Cardiac muscle cell (in vitro differentiated cells and primary cell): ENCODE results near the gene ARHGEF16. TPM values are rescaled to one million over a fixed set of nuclear protein-coding genes. Genes with fewer than 3 reads are reported as not detected.

Experiments used
- DNase-seq, 2 donors: peaks; one replicate each; pipeline versions ENCODE4 v3.0.0 to v3.0.0-alpha.2; 2010 to 2017; ENCODE audit warnings: low read depth in 1 of 2, low spot score in 1 of 2
- H3K27ac ChIP-seq: fragments of 200-600 bp; sonication (generic); 2 replicates; pipeline ENCODE4 v1.5.1; 2016
- H3K27me3 ChIP-seq: fragments of 200-600 bp; sonication (generic); 2 replicates; pipeline ENCODE4 v1.6.0; 2016; ENCODE audit warnings: control low read depth
- H3K36me3 ChIP-seq: fragments of 200-600 bp; sonication (generic); 2 replicates; pipeline ENCODE4 v1.5.1; 2016; ENCODE audit warnings: control low read depth
- H3K4me1 ChIP-seq: fragments of 200-600 bp; sonication (generic); 2 replicates; pipeline ENCODE4 v1.8.1; 2017; ENCODE audit warnings: low read depth, mild to moderate bottlenecking, mixed run types
- H3K4me3 ChIP-seq: fragments of 200-600 bp; sonication (generic); 2 replicates; pipeline ENCODE4 v1.5.1; 2016; ENCODE audit warnings: mild to moderate bottlenecking
- H3K9me3 ChIP-seq: fragments of 200-600 bp; sonication (generic); 2 replicates; pipeline ENCODE4 v1.5.1; 2017; ENCODE audit warnings: low read depth, mild to moderate bottlenecking, control low read depth
- polyA plus RNA-seq: library from polyadenylated mRNA; unstranded; fragments of >200 nt; fragmentation: Nextera tagmentation; extraction: Ambion mirVana; gene quantifications from 2 replicates; pipeline ENCODE4 v1.2.1, GENCODE V29; 2016
- total RNA-seq: library from RNA; depleted of rRNA; stranded (reverse); fragments of >200 nt; gene quantifications from 2 replicates; pipeline ENCODE4 v1.2.3, GENCODE V29; 2016
- TF ChIP-seq, protein P1 (sequence below): IDR thresholded peaks from 2 replicates; pipeline ENCODE4 v1.5.1; 2012; ENCODE audit warnings: low read depth, mild to moderate bottlenecking, low read length

Gene ARHGEF16
- total and polyA plus RNA-seq, 2 experiments from 2014 or later: 6.0 to 11.8 TPM

DNA sequence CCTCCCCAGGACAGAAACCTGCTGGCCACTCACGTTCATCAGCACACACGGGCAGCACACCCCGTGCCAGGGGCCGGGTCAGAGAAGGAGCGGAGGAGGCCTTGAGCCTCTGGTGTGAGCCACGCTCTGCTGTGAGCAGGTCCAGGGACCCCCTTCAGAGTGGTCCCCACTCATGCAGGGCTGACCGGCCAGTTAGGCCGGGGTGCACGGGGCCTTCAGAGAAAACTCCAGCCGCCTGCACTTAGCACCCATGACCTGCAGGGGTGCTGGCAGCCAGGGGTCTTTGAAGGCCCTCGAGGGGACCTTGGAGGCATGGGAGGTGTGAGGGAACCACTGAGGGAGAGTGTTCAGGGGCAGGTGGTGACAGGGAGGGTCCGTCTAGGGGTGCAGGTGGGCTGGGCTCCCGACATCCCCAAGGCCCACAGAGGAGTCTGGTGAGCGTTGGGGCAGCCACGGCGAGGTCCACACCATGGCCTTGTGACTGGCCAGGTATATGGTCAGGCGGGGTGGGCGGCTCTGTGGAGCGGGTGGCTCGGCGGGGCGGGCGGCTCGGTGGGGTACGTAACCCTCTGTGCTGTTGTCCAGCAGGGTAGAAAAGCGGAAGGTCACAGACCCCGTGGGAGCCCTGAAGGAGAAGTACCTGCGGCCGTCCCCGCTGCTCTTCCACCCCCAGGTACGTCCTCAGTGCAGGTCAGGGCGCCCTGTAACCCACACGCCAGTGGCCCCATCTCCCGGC is 40.3 kb upstream of the ARHGEF16 start:
- Histone ChIP-seq H3K4me1 (no peaks in the 10 kb centered on the region), H3K9me3 (no peaks in the 10 kb centered on the region), H3K36me3 (peaks cover 14% of the 10 kb centered on the region), H3K4me3 (no peak overlapping the region), H3K27ac (no peak overlapping the region), H3K27me3 (no peaks in the 10 kb centered on the region)
- TF ChIP-seq, protein P1, sequence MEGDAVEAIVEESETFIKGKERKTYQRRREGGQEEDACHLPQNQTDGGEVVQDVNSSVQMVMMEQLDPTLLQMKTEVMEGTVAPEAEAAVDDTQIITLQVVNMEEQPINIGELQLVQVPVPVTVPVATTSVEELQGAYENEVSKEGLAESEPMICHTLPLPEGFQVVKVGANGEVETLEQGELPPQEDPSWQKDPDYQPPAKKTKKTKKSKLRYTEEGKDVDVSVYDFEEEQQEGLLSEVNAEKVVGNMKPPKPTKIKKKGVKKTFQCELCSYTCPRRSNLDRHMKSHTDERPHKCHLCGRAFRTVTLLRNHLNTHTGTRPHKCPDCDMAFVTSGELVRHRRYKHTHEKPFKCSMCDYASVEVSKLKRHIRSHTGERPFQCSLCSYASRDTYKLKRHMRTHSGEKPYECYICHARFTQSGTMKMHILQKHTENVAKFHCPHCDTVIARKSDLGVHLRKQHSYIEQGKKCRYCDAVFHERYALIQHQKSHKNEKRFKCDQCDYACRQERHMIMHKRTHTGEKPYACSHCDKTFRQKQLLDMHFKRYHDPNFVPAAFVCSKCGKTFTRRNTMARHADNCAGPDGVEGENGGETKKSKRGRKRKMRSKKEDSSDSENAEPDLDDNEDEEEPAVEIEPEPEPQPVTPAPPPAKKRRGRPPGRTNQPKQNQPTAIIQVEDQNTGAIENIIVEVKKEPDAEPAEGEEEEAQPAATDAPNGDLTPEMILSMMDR: no peak
- DNase-seq: no peak

DNA sequence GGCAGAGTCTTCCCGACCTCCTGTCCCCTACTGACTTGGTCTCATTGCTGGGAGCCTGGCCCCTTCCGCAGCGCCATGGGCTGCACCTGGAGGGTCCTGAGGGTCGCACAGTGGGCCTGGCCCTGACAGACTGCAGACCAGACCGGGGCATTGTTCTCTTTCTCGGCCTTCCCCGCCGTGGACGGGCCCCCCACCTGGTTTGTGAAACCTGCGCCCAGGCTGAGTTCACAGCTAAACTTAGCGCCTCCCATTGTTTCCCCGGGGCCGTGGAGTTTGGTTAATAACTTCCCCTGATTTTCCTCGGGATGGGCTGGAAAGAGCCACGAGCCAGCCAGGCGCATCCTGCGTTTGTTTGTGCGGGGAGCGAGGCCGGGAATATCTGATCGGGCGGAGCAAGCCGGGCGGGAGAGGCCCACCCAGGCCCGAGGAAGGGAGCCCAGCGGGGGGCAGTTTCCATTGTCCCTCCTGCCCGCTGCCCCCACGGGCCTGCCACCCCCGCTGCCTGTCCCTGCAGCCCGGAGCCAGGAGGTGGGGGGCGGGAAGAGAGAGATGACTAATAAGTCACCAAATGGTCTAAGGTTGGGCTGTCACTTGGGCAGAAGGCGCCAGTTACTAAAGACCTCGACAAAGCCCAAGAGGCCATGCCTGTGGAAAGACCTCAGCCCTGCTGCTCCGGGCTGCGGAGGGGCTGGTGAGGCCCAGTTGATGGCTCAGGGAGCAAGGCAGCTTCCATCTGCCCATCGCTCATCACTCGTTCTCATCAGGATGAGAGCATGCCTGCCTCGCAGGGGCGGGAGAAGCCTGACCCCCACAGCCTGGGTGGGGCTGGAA is 39.0 kb upstream of the ARHGEF16 start:
- H3K4me3 ChIP-seq: no peak overlapping the region
- no peaks in the 10 kb centered on the region for H3K4me1 ChIP-seq
- no peaks in the 10 kb centered on the region for H3K9me3 ChIP-seq
- DNase-seq: no peak
- TF ChIP-seq, protein P1: no peak
- H3K36me3 ChIP-seq: peaks cover 18% of the 10 kb centered on the region
- H3K27me3 ChIP-seq: no peaks in the 10 kb centered on the region
- no peak overlapping the region for H3K27ac ChIP-seq

DNA sequence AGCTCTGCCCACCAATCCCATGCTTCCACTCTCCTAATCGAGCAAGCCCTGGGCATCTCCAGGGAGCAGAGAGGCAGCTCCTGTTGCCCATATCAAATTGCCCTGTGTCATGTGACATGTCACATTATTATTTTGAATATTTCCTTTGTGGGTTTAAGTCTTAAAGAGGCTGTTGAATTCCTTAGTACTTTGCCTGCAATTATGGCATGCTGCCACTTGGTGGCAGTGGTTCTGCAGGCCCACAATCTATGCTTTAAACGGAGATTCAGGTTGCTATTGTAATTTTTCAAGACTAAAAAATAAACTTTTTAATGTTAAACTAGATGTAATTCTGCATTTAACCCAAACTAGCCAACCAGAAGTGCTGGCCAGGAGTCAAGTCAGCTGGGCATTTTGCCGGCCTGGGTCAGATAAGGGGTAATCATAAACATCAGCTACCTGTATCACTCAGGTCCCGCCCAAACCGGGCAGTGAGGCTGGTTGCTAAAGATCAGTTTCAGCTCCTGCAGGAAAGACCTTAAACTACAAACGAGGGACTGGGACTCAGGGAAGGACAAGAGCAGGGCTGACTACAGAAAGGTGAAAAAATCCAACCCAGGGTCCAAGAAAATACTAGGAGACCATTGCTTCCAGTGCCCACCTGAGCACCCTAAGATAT is 37.3 kb upstream of the ARHGEF16 start:
- no peak overlapping the region for H3K27ac ChIP-seq
- peaks cover 21% of the 10 kb centered on the region for H3K36me3 ChIP-seq
- TF ChIP-seq, protein P1: peak; percentile 11
- no peak for DNase-seq
- no peaks in the 10 kb centered on the region for H3K27me3 ChIP-seq
- H3K4me1 ChIP-seq: no peaks in the 10 kb centered on the region
- no peak overlapping the region for H3K4me3 ChIP-seq
- H3K9me3 ChIP-seq: no peaks in the 10 kb centered on the region

DNA sequence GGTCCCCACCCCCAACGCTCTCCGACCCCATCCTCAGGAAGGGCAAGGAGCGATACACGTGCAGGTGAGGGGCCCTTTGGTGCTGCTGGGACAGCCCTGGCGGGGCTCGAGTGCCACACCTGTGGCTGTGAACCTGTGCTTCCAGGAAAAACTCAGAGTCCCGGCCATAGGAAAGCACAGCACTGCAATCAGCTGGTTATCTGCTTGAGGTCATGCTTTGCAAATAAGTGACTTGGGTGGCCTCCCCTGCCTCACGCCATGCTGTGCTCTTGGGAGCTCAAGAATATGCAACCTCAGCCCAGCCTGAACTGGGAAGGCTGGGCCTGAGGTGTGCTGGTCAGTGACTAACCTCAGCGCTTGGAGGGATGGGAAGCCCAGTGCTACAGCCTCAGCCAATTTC is 36.5 kb upstream of the ARHGEF16 start:
- TF ChIP-seq, protein P1: no peak
- Histone ChIP-seq H3K4me1 (no peaks in the 10 kb centered on the region), H3K27me3 (no peaks in the 10 kb centered on the region), H3K36me3 (peaks cover 19% of the 10 kb centered on the region), H3K27ac (no peak overlapping the region), H3K9me3 (no peaks in the 10 kb centered on the region), H3K4me3 (no peak overlapping the region)
- no peak for DNase-seq

DNA sequence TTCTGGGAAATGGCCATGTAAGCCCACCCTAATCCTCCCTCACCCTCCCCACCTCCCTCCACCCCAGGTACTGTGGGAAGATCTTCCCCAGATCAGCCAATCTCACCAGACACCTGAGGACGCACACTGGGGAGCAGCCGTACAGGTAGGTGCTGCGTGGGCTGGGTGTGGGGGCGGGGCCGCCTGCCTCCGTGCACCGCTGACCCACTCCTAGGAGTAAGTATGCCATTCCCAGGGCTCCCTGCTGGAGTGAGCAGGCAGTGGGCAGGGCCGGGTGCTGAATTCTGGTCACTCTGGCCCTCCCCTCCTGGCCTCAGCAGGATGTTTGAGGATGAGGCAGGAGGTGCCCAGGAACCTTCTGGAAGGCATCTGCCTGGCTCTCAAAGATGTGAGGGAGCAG is 35.9 kb upstream of the ARHGEF16 start:
- Histone ChIP-seq H3K36me3 (peaks cover 19% of the 10 kb centered on the region), H3K27me3 (no peaks in the 10 kb centered on the region), H3K4me3 (no peak overlapping the region), H3K4me1 (peaks cover 6% of the 10 kb centered on the region), H3K27ac (no peak overlapping the region), H3K9me3 (no peaks in the 10 kb centered on the region)
- TF ChIP-seq, protein P1: no peak
- DNase-seq: no peak
